HG03457 (cell line): Measurements from ENCODE around the gene KIAA0586.
"Not testable (repeated sequence)": the region's sequence is repeated elsewhere in the genome, so short reads cannot be mapped to it uniquely, and the experiment has no call there.

Source experiments
- ATAC-seq: cut with Tn5 transposase; IDR thresholded peaks from one replicate; pipeline ENCODE4 v1.9.1; 2021; ENCODE audit warnings: moderate number of reproducible peaks; ENCODE audit not compliant: unreplicated experiment

The KIAA0586 gene

DNA sequence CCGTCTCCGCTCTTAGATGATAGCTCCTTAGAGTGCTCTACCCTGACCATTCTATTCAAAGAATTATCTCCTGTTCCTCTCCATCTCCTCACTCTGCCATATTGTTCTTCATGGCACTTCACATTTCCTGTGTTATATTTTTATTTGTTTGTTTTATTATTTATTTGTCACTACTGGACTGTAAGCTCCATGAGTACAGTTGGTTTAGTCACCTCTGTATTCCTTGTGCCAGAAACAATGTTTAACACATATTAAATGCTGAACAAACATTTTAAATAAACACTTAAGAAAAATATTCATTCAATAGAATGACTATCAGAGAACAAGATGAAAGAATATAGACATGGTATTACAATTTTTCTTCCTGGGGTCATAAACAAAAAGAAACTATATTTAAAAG, 35.6 kb downstream of the KIAA0586 start:
- no peak for ATAC-seq

DNA sequence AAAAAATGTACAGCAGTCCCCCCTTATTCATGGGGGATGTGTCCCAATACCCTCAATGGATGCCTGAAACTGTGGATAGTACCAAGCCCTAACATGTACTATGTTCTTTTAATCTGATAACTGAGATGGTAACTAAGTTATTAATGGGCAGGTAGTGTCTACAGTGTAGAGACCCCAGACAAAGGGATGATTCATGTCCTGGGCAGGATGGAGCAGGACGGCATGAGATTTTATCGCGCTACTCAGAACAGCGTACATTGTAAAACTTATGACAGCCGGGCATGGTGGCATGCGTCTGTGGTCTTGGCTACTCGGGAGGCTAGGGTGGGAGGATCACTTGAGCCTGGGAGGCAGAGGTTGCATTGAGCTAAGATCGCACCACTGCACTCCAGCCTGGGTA, 37.1 kb downstream of the KIAA0586 start:
- ATAC-seq = no peak

DNA sequence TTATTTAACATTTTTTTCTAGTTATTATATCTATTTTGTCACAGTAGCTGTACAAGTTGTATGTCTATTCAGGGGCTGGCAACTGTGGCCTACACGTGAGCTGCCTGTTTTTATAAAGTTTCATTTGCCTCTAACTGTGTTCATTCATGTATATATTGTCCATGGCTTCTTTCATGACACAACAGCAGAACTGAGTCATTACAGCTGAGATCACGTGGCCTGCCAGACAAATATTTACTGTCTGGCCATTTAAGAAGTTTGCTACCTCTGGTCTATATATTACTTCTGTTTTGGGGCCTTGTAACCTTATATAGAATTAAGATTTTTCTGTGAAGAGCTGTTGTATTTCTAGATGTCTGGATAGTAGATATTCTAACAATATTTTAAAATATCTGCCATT, 37.9 kb downstream of the KIAA0586 start:
- ATAC-seq = no peak

- ATAC-seq = no peak
Observed at GRCh38 chr14:58466459-58466858, 38.9 kb downstream of the KIAA0586 start.

GRCh38 chr14:58467575-58467974, 40.1 kb downstream of the KIAA0586 start:
- ATAC-seq = no peak

- no peak for ATAC-seq
Observed at GRCh38 chr14:58469309-58469708, 41.8 kb downstream of the KIAA0586 start.

GRCh38 chr14:58476320-58476719, 48.8 kb downstream of the KIAA0586 start:
- ATAC-seq = no peak

DNA sequence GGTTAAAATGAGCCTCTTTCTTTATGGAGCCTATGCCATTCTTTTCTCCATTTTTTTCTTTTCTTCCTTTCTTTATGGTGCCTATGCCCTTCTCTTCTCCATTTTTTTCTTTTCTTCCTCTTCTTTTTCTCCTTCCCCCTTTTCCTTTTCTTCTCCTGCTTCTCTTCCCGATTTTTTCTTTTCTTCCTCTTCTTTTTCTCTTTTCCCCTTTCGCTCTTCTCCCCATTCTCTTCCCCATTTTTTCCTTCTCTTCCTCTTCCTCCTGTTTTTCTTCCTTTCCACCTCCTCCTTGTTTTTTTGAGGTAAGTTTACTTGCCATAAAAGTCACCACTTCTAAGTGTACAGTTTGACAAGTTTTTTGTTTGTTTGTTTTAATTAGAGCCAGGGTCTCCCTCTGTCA, 50.1 kb downstream of the KIAA0586 start:
- no peak for ATAC-seq

DNA sequence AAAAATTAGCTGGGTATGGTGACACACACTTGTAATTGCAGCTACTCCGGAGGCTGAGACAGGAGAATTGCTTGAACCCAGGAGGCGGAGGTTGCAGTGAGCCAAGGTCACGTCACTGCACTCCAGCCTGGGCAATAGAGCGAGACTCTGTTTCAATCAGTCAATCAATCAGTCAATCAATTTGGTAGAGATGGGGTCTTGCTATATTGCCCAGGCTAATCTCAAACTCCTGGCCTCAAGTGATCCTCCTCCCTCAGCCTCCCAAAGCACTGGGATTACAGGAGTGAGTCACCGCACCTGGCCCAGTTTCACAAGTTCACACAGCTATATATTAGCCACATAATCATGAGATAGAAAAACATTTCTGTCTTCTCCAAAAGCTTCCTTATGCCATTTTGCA, 50.8 kb downstream of the KIAA0586 start:
- ATAC-seq = not testable (repeated sequence)

GRCh38 chr14:58479975-58480374, 52.5 kb downstream of the KIAA0586 start:
- ATAC-seq = no peak

DNA sequence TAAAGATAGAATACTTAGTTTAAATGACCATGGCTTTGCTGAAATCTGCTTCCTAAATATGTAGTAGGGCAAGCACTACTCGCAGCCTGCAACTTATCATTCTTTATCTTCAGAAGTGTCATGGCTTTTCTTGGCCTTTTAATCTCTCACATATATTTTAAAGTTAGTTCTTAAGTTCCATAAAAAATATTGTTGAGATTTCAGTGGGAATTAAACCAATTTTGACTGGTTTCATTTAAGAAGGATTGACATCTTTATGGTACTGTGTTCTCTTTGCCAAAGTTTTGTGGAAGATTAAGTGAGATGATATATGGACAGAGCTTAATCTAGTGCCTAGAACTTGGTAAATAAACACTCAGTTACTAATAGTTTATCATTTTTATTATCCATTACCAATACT, 56.7 kb downstream of the KIAA0586 start:
- ATAC-seq = no peak

- no peak for ATAC-seq
Observed at GRCh38 chr14:58488550-58488949, 61.0 kb downstream of the KIAA0586 start.

GRCh38 chr14:58491593-58491992, 64.1 kb downstream of the KIAA0586 start:
- no peak for ATAC-seq

DNA sequence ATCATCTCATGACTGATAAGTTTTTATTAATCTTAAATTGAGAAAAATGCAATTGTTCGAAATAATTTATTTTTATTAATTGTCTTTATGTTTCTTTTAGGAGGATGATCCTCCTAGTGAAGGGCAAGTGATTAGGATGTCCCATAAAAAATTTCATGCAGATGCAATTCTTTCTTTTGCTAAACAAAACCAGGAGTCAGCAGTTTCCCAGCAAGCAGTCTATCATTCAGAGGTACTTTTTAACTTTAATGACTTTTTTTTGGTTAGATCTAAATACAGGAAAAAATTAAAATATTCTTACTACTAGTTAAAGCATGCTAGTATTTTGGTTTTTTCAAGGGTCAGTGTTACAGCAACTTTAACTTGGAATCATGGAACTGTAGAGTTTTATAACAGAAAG, 64.5 kb downstream of the KIAA0586 start:
- ATAC-seq = no peak

DNA sequence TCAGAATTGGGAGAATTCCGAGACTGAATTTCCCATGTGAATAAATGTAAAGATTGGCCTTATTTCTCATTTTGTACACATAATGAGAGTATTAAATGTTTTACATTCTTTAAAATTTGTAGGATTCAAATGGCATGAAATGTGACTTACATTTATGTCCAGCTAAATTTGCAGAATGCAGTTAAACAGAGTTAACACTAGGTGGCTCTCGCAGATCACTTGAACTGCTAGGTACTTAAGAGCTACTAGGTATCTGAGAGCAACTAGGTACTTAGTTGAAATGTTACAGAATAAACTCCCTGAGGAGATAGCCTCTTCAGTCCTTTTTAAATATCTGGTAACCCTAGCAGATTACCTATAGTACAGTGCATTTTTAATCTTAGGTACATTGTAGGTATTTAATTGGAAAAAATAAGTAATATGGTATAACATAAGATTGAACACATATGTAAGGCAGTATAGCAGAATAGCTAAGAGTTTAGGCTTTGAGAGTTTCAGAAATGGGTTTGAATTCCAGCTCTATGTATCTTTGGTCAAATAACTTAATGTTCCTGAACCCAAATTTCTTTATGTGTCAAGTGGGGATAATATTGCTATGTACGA, 73.8 kb downstream of the KIAA0586 start:
- ATAC-seq = no peak

- ATAC-seq = no peak
Observed at GRCh38 chr14:58513272-58513671, 85.8 kb downstream of the KIAA0586 start.

DNA sequence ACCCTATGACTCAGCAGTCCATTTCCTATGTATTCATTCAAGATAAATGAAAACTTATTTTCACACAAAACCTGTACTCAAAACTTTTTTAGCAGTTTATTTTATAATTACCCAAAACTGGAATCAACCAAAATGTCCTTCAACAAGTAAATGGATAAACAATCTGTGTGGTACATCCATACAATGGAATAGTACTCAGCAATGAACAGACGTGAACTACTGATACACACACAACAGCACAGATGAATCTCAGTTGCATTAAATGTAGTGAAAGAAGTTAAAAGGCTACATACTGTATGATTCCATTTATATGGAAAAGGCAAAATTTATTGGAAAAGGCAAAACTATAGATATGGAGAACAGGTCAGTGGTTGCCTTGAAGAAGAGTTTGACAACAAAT, 90.1 kb downstream of the KIAA0586 start:
- no peak for ATAC-seq

DNA sequence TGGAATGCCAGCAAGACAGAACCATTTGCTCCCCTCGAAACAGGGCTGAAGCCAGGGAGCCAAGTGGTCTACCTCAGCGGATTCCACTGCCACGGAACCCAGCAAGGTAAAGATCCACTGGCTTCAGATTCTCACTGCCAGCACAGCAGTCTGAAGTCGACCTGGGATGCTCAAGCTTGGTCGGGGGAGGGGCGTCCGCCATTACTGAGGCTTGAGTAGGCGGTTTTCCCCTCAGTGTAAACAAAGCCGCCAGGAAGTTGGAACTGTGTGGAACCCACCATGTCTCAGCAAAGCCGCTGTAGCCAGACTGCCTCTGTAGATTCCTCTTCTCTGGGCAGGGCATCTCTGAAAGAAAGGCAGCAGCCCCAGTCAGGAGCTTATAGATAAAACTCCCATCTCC, 98.2 kb downstream of the KIAA0586 start:
- not testable (repeated sequence) for ATAC-seq

DNA sequence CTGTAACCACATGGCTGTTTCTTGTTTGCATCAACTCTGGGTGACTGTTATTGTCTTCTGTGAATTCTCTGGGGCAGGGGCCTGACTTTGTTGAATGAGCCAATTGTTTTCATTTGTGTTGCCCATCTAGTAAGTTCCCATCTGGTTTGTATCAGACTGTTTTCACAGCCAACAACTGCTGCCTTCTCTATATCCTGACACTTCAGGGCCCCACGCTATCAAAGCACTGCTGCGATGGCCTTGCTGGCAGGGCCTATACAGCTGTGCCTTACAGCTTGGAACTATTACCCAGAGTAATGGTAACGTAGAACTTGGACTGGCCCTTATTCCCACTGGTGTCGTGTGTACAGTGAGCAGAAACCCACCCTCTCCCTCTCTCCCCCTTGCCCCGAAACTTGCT, 105.9 kb downstream of the KIAA0586 start:
- ATAC-seq = no peak

GRCh38 chr14:58535044-58535443, 107.5 kb downstream of the KIAA0586 start:
- ATAC-seq = no peak

GRCh38 chr14:58537004-58537403, 109.5 kb downstream of the KIAA0586 start:
- ATAC-seq = no peak

GRCh38 chr14:58540749-58541632, 113.5 kb downstream of the KIAA0586 start:
- no peak for ATAC-seq

DNA sequence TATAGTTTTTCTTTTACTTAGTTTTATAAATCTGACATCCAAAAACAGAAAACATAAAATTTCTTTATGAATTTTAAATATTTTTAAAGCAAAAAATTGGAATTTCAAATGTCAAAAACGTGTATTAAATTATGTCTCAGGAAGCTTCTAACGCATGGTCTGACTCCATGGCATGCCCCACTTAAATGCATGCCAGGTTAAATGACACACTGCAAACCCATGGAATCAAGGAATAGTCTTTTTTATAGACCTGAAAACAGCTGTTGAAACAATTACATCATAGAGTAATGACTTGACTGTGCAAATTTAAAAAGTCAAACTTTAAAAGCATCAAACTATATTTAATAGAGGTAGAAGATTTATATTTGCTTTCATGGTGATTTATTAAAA, 114.1 kb downstream of the KIAA0586 start:
- no peak for ATAC-seq
